ENCODE results near the gene SETD1A.
"Not testable (repeated sequence)": the region's sequence is repeated elsewhere in the genome, so short reads cannot be mapped to it uniquely, and the experiment has no call there.

Gene SETD1A

DNA sequence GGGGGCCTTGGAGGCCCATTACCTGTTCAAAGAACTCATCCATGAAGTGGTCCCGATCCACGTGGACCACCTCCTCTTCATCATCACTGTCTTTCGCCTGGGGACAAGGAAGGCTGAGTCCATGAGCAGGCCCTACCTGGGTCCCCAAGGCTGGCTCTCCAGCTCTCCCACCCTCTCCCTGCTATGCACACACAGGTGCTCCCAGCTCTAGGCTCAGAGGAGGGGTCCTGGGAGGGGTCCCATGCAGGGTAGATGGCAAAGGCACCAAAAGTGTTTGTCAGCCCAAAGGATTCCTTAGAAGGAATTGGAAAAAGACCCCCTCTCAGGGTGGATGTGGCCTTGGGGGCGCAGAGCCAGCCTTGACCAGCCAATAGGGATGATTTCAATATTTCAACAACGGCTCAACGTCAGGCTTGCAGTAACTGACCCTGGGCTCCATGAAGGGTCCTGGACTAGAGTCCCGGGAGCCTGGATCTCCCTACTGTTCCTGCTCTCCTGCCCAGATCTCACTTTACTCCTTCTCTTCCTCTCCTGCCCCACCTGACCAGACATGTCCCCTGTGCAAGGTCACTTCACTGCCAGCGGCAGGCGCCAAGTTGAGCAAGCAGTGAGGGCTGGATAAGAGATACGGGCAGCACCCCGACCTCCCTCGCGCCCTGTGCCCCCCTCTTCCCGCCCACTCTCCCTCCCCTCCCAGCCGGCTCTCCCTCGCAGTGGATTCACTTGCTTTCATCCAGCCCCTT lies 44.1 kb downstream of the SETD1A start:
- no peak for DNase-seq

DNA sequence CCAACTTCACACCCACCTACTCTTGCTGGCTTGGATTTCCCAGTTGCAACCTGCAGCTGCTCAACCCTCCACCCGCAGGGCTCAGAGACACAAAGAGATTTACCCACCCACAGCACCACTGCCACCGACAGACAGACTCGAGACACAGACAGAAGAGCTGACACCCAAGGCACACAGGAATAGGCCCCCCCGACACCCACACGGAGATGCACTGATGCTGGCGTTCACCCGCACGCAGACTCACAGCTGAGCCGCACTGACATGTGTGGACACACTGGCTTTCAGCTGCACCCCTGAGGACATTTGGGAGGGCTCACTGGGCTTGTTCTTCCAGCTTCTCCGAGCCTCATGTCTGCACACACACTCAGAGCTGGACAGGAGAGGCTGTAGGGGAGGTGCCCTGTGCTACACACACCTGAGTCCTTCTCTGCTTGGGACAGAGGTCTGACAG lies 44.7 kb downstream of the SETD1A start:
- DNase-seq = peak; percentile 31

DNA sequence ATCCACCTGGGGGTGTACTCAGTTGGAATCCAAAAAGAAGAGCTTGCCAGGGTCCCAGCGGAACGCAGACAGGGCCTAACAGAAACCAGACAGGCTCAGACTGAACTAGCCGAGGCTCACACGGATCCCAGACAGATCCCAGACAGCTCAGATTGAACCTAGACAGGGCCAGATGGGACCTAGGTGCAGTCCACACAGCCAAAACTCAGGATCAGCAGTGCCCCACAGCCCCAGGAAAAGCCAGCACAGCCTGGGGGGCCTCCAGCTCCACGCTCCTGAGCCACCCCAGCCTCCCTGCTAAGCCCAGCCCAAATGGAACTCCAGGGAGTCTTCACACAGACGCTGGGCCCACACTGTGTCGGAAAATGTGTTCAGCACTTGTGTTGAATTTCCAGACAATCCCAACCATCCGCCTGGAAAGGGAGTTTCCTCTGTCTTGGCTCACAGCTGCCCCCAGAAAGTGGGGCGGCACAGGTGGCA lies 45.3 kb downstream of the SETD1A start:
- no peak for DNase-seq

DNA sequence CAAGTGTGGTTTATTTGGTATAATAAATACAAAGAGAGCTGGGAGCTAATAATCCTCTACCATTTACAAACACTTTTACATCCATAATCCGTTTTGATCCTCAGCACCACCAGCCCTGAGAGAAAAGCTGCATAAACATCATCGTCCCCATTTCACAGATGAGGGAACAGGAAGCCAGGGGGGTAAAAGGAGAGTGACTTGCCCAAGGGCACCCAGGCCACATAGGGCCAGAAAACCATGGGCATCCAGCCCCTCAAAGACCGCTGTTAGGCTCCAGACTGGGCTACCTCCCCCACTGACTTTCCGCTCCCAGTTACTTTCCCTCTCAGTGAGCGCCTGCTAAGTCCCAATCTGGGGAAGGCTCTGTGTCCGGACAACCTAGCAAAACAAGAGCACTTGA lies 46.2 kb downstream of the SETD1A start:
- no peak for DNase-seq

DNA sequence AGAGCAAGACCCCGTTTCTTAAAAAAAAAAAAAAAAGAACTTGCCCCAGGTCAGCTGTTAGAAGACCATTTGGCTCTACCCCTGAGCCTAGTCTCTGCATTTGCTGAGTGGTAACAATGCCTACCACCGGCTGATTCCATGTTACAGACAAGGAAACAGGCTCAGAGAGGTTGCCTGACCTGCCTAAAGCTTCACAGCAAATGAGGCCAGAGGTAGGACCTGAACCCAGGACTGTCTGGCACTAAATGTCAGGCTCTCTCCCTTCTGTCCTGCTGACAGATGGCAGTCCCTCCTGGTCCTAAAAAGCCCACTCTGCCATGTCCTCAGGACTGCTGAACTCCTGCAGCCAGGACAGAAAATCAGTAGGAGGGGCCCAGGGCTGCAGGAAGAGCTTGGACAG lies 47.1 kb downstream of the SETD1A start:
- DNase-seq = no peak

DNA sequence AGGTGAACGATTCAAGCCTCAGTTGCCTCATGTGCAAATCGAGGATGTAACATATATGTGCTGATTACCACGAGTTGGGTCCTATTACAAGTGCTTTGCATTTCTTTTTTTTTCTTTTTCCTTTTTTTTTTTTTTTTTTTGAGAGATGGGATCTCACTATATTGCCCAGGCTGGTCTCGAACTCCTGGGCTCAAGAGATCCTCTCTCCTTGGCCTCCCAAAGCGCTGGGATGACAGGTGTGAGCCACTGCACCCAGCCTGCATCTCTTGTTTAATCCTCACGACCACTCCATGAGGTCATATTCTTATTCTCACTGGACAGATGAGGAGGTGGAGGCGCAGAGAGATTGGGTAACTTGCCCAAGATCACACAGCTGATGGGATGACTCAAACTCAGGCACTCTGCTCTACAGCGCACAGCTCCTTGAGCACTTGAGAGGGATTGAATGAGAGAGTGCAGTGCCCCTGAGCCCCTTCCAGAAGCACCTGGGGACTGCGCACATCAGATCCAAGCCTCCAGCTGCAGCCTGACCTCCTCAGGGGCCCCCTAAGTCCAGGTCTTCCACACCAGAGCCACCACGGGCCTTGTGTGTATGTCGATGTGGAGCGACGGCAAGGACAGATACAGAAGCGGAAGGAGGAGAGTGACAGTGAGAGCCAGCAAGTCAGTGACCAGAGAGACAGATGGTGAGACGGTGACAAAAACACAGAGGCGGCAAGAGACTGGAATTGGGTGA lies 48.0 kb downstream of the SETD1A start:
- DNase-seq = no peak

DNA sequence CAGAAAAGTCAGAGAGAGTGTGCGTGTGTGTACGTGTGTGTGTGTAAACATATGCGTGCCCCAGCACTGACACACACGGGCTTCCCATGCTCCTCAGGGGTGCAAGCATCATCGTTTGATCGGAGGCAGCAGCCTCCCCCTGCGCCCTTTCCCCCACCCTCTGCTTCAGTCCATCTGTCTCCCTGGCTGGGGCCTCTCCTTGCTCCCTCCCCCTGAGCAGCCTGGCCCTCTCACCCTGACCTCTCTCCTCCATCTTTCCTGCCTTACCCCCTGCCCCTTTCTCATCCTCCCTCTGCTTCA lies 48.5 kb downstream of the SETD1A start:
- no peak for DNase-seq

DNA sequence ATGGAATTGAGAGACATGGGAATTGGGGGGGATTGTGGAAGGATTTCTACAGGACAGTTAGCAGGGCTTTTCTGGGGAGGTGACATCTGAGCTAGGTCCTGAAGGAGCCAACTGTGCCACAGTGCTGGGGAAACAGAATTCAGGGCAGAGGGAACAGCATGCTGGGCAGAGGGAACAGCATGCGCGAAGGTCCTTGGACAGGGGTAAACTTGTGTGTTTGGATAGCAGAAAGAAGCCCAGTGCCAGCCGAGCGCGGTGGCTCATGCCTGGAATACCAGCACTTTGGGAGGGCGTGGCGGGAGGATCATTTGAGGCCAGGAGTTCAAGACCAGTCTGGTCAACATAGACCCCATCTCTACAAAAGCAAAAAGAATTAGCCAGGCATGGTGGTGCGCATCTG lies 49.0 kb downstream of the SETD1A start:
- no peak for DNase-seq

DNA sequence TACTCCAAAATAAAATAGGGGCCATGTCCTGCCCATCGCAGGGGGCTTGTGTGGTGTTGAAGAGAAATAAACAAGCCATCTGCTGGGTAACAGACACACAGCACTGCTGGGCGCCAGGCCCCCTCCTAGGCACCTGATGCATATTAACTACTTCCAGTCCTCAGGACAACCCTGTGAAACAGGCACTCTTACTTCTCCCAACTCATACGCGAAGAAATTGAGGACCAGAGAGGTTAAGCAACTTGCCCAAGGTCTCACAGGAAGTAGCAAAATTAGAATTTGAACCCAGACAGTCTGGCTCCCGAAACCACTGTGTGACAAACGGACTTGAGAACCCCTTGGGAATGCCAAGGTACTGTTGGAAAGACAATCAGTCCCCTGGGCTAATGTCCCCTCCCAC lies 50.1 kb downstream of the SETD1A start:
- DNase-seq = no peak

DNA sequence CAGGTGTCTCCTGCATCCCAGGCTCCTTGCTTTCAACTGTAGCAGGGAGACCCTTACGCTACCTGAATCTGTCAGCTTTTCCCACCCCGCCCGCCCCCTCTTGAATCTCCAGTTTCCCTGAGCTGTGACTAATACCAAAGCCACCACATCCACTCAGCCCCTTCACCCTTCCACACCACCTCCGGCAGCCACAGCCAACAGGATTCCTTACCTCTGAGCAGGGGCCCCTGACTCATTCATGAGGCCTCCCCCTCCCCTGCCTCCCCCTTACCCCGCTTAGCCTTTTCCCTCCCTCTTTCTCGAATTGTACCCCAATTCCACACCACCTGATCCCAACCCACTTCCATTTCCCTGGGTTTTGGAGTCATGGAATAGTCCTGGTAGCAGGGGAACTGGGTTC lies 50.6 kb downstream of the SETD1A start:
- no peak for DNase-seq

DNA sequence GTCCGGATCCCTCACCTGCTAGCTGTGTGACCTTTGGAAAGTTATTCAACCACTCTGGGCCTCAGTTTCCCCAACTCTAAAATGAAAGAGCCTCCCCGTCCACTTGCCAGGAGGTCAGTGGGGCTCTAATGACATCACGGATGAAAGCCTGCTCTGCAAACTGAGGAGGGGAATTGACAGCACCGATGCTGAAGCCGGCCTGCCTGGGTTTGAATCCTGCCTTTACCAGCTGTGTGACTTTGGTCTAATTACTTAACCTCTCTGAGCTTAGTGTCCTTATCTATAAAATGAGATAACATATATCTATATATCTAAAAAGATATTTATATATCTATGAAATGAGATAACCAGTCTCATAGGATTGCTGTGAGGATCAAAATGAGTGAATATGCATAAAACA lies 51.0 kb downstream of the SETD1A start:
- DNase-seq = no peak

DNA sequence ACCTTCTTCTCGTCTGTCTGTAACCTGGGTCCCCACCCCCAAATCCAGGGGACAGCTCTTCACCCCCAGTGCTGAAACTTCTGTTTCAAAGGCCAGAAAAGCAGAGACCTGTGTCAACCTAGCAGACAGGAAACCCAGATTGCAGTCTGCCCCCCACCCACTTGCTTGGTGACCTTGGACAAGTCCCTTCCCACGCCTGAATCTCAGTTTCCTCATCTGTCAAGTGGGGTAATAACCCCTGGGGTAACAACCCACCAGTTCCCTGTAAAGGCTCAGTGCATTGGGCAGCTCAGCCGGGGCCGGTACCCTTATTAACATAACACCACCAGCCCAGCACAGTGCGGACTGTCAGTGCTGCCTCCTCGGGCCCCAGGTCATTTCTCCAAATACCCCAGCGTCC lies 51.6 kb downstream of the SETD1A start:
- no peak for DNase-seq

DNA sequence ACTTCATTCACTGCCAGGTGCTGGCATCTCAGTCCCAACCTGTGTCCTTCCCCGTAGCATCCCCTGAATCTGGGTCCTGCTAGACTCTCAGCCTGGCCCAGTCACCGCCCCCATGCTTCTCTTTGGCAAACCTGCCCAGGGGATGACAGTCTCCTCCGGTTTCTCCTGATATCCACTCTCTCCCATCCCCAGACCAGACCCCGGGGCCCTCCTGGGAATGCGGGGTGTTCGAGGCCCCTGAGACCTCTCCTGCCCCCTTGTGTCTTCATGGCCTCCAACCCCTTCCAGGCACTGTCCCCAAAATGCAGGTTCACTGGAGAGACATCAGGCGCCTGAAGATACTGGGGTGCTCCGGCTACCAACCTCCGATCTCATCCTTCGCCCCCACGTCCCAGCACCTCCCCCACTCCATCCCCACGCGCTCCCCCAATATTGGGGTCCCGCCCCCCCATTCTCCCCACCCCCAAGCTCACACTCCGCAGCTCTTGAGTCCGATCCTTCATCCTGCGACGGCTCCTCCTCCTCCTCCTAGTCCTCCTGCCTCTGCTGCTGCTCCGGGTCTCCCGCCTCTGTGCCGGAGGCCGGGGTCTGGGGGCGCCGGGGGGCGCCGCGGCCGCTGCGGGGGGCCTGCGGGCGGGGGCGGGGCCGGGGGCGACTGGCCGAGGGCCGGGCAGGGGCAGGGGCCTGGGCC lies 52.5 kb downstream of the SETD1A start:
- DNase-seq = peak; percentile 26

DNA sequence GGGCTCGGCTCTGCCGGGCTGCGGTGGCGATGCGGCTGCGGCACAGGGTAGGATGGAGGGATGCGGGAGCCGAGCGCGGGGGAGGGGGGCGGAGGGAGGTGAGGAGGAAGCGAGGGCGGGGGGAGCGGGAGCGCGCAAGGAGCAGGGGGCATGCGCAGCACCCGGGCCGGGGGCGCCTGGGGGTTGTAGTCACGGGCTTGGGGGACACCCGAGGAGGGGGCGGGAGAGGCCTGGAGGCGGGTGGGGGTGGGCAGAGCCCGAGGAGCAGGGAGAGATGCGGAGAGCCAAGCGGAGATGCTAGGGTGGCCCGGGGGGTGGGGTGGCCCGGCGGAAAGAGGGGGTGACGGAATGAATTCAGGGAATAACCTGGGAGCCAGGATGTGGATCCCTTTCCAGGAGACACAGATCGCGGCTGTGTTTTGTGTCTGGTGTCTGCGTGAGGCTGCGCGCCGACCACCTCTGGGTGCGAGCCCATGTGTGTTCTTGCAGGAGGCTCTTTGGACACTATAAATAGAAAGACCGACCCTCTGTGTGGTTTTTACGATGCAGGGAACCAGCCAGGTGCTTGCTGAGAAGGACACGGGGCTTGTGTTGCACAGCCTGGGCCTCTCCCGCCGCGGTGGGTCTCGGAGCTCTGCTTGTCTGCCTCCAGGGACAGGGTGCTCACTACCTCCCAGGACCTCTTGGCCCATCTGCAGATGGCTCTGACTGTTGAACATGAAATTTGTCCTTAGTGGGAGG lies 53.2 kb downstream of the SETD1A start, which contains the start of gene STX1B:
TSS of gene STX1B (minus strand) at position 54 of the 741 bp plus-strand sequence. CDS start 242 bp downstream, outside the sequence.
- DNase-seq = peak; percentile 88

DNA sequence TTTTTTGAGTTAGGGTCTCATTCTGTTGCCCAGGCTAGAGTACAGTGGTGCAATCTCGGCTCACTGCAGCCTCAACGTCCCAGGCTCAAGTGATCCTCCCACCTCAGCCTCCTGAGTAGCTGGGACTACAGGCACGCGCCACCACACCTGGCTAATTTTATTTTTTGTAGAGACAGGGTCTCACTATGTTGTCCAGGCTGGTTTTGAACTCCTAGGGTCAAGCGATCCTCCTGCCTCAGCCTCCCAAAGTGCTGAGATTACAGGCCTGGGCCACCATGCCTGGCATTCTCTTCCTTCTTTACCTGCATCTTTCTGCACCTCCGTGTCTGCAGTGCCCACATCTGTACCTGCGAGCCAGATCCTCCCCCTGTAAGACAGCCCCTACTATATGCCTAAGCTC lies 54.3 kb downstream of the SETD1A start:
- DNase-seq = not testable (repeated sequence)

DNA sequence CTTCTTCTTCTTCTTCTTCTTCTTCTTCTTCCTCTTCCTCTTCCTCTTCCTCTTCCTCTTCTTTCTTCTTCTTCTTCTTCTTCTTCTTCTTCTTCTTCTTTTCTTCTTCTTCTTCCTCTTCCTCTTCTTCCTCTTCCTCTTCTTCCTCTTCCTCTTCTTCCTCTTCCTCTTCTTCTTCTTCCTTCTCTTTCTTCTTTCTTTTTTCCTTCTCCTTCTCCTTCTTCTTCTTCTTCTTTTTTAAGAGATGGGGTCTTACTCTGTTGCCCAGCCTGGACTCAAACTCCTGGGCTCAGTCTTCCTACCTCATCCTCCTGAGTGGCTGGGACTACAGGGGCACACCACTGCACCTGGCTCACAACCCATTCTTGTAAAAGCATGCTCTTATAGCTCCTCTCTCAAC lies 55.7 kb downstream of the SETD1A start:
- not testable (repeated sequence) for DNase-seq

DNA sequence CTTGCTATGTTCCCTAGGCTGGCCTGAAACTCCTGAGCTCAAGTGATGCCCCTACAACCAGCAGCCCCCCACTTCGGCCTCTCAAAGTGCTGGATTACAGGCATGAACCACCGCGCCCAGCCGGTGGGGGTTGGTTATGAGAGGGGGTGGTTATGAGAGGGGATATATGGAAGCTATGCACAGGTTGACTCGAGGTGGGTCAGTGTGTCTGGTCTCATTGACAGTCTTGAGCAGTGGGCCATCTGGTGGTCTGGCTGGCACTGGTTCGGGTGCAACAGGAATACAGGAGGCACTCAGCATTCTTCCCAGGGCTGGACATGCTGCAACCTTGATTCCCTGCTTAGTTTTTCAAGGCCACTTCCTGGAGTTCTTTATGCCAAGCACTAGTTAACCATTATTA lies 58.5 kb downstream of the SETD1A start:
- no peak for DNase-seq

DNA sequence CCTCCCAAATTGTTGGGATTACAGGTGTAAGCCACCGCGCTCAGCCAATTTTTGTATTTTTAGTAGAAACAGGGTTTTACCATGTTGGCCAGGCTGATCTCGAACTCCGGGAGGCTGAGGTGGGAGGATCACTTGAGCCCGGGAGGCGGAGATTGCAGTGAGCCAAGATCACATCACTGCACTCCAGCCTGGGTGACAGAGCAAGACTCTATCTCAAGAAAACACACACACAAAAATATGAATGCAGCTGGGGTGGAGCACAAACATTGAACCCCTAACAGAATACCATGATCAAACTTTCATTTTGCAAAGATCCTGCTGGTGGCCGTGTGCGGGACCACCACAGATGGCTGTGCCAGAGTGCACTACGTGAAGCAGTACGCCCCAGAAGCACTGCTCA lies 60.2 kb downstream of the SETD1A start:
- DNase-seq = not testable (repeated sequence)

DNA sequence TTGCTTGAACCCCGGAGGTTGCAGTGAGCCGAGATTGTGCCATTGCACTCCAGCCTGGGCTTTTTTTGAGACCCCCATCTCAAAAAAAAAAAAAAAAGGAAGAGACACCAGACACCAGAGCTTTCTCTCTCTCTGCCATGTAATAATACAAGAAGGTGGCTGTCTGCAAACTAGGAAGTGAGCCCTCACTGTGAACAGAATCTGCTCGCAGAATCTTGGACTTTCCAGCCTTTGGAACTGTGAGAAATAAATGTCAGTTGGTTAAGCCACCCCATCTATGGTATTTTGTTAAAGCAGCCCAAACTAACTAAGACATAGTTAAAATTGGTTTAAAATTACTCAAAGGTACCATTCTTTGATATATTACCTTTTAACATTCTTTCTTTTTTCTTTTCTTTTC lies 63.0 kb downstream of the SETD1A start:
- no peak for DNase-seq

DNA sequence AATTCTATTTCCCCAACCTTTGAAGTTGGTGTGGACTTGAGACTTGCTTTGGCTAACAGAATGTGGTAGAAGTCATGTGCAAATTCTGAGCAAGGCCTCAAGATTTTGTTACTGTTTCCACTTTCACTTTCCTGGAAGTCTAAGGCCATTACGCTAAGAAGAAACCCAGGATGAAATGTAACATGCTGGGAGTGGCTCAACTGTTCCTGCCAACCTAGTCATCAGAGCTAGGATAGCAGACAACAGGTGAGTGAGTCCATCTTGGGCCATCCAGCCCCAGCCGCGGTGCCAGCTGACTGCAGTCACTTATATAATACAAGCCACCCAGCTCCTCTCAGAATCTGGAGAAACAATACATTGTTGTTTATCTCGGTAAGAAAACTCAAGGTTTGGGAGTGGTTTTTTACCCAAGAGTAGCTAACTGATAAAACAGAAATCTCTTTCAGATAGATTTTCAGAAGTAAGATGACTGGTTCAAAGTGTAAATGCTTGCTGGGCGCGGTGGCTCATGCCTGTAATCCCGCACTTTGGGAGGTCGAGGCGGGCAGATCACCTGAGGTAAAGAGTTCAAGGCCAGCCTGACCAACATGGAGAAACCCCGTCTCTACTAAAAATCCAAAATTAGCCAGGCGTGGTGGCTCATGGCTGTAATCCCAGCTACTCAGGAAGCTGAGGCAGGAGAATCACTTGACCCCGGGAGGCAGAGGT lies 65.1 kb downstream of the SETD1A start:
- DNase-seq = no peak

DNA sequence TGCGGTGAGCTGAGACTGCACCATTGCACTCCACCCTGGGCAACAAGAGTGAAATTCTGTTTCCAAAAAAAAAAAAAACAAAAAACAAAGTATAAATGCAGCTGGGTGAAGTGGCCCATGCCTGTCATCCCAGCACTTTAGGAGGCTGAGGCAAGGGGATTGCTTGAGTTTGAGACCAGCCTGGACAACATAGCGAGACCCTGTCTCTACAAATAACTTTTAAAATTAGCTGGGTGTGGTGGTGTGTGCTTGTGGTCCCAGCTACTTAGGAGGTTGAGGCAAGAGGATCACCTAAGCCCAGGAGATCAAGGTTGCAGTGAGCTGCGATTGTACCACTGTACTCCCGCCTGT lies 65.7 kb downstream of the SETD1A start:
- no peak for DNase-seq

DNA sequence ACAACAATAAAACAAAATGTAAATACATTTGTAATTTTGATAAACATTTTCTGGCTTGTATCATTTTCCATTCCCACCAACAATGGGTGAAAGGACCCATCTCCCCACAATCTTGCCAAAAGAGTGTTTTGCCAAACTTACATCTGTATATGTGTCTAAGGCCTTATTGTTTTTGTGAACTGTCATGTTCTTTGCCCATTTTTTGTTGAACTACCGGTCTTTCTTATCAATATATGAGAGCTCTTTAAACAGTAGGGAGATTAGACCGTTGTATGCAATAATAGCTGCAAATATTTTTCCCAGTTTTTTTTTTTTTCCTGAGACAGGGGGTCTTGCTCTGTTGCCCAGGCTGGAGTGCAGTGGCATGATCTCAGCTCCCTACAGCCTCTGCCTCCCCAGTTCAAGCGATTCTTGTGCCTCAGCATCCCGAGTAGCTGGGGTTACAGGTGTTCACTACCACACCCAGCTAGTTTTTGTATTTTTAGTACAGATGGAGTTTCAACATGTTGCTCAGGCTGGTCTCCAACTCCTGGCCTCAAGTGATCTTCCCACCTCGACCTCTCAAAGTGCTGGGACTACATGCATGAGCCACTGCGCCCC lies 66.2 kb downstream of the SETD1A start:
- DNase-seq = no peak

Measured in eye (tissue), 1 donor.